Measurements from ENCODE around the gene CFAP161.

DNA sequence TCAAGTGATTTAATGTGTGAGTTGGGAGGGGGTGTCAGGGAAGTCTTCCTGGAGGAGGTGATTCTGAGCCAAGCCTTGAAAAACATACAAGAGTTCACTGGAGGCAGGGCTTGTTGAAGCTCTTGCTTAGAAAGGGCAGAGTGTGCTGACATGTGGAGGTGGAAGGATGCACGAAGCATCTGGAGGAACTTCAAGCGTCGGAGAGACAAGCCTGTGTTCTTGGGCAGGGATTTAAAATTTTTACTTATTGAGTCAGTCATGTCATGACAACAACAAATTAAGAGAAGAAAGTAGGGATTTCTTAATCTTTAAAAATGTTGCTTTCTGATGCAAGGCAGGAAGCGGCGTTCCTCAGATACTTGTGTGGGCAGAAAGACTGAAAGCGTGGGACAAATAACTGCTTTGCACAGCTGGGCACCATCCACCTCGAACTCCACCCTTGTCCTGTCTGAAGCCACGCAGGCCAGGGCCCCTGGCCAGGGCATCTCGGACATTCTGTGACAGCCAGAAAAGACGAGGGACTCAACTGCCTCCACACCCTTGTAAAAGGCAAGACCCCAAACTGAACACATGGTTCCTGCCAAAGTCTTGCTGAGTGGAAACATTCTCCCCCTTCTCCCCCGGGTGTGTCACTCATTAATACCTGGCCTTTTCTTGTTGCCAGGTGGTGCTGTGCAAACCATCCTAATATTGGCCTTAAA is 55.7 kb downstream of the CFAP161 start:
- TF ChIP-seq, protein P1, sequence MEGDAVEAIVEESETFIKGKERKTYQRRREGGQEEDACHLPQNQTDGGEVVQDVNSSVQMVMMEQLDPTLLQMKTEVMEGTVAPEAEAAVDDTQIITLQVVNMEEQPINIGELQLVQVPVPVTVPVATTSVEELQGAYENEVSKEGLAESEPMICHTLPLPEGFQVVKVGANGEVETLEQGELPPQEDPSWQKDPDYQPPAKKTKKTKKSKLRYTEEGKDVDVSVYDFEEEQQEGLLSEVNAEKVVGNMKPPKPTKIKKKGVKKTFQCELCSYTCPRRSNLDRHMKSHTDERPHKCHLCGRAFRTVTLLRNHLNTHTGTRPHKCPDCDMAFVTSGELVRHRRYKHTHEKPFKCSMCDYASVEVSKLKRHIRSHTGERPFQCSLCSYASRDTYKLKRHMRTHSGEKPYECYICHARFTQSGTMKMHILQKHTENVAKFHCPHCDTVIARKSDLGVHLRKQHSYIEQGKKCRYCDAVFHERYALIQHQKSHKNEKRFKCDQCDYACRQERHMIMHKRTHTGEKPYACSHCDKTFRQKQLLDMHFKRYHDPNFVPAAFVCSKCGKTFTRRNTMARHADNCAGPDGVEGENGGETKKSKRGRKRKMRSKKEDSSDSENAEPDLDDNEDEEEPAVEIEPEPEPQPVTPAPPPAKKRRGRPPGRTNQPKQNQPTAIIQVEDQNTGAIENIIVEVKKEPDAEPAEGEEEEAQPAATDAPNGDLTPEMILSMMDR (IDR thresholded peaks at IDR 0.05) = no peak
- TF ChIP-seq, protein P2, sequence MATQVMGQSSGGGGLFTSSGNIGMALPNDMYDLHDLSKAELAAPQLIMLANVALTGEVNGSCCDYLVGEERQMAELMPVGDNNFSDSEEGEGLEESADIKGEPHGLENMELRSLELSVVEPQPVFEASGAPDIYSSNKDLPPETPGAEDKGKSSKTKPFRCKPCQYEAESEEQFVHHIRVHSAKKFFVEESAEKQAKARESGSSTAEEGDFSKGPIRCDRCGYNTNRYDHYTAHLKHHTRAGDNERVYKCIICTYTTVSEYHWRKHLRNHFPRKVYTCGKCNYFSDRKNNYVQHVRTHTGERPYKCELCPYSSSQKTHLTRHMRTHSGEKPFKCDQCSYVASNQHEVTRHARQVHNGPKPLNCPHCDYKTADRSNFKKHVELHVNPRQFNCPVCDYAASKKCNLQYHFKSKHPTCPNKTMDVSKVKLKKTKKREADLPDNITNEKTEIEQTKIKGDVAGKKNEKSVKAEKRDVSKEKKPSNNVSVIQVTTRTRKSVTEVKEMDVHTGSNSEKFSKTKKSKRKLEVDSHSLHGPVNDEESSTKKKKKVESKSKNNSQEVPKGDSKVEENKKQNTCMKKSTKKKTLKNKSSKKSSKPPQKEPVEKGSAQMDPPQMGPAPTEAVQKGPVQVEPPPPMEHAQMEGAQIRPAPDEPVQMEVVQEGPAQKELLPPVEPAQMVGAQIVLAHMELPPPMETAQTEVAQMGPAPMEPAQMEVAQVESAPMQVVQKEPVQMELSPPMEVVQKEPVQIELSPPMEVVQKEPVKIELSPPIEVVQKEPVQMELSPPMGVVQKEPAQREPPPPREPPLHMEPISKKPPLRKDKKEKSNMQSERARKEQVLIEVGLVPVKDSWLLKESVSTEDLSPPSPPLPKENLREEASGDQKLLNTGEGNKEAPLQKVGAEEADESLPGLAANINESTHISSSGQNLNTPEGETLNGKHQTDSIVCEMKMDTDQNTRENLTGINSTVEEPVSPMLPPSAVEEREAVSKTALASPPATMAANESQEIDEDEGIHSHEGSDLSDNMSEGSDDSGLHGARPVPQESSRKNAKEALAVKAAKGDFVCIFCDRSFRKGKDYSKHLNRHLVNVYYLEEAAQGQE (IDR thresholded peaks at IDR 0.05; ENCODE audit: low read depth, low read length) = no peak
- no peak for TF ChIP-seq TEAD4 (IDR thresholded peaks at IDR 0.05; ENCODE audit: borderline replicate concordance, insufficient read depth)
- TF ChIP-seq, protein P3, sequence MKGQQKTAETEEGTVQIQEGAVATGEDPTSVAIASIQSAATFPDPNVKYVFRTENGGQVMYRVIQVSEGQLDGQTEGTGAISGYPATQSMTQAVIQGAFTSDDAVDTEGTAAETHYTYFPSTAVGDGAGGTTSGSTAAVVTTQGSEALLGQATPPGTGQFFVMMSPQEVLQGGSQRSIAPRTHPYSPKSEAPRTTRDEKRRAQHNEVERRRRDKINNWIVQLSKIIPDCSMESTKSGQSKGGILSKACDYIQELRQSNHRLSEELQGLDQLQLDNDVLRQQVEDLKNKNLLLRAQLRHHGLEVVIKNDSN (IDR thresholded peaks at IDR 0.05; ENCODE audit: borderline replicate concordance, low read depth) = no peak
- no peak for TF ChIP-seq EP300 (IDR thresholded peaks at IDR 0.05; ENCODE audit: borderline replicate concordance in 1 of 2, low read depth in 1 of 2, low read length in 1 of 2)
- TF ChIP-seq MXI1 (IDR thresholded peaks at IDR 0.05; ENCODE audit: low read depth, low read length) = no peak
- TF ChIP-seq JUND (IDR thresholded peaks at IDR 0.05) = no peak
- TF ChIP-seq RAD21 (IDR thresholded peaks at IDR 0.05; ENCODE audit: low read length) = no peak
- no peak for TF ChIP-seq TAF1 (IDR thresholded peaks at IDR 0.05; ENCODE audit: borderline replicate concordance, low read depth, low read length)
- no peak for TF ChIP-seq EZH2phosphoT487 (IDR thresholded peaks at IDR 0.05; ENCODE audit: borderline replicate concordance, low read depth)
- TF ChIP-seq MAX (IDR thresholded peaks at IDR 0.05; ENCODE audit: low read depth) = no peak
- TF ChIP-seq NFIC (IDR thresholded peaks at IDR 0.05; ENCODE audit: borderline replicate concordance) = no peak

Data from SK-N-SH (cell line).